Measurements from ENCODE around the gene RAP1GAP2. TPM values are rescaled to one million over a fixed set of nuclear protein-coding genes. Genes with fewer than 3 reads are reported as not detected.

RAP1GAP2 gene
- total and polyA plus RNA-seq, 7 donors: 4.8 to 14.7 (median 12.5) TPM

- H3K4me3 ChIP-seq: peak overlapping the region in 2 of 4 donors; percentile 19 to 25
- H3K9me3 ChIP-seq: no peaks in the 10 kb centered on the region
- TF ChIP-seq POLR2AphosphoS5 (IDR thresholded peaks at IDR 0.05) (no peak), POLR2A (IDR thresholded peaks at IDR 0.05) (no peak)
- peaks cover 0 to 12% (median 11%) of the 10 kb centered on the region in 4 donors for H3K4me1 ChIP-seq
- no peaks in the 10 kb centered on the region for H3K36me3 ChIP-seq
- H3K27ac ChIP-seq: no peak overlapping the region
- WGBS, 2 donors: 1% methylated on average over 80 of the region's 80 CpGs
- no peak for DNase-seq
- intact Hi-C loops (cut with DNase I): no loop called here
- H3K27me3 ChIP-seq: peaks cover 9 to 63% (median 35%) of the 10 kb centered on the region in 3 donors
Measured at GRCh38 chr17:2776589-2777241, 19.5 kb upstream of the RAP1GAP2 start.

DNA sequence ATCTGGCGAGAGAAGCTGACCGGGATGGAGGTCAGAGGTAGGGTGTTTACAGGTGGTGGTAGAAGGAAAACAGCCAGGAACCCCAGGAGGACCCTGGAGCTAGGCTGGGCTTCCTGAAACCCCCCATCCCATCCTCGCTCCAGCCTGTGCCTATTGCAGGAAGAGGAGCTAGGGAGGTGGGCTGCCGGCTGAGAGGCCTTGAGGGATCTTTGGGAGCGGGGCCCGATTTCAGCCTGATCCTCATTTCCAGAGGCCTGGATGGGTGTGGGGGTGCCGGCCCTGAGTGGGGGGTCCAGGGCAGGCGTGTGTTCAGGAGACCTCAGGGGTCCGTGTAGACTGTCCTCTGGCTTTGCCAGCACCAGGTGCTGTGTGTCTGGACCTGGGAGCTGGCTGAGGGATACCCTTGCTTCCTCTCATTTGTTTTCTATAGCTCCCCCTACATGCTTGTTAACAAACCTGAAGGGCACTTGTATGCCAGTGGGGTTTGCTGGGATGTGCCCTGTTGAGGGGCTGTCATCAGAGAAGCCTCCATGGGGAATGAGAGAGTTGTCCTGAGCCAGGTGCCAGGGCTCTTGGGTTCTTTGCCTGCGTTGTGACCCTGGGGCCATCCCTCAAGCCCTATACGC is 18.9 kb upstream of the RAP1GAP2 start:
- Histone ChIP-seq H3K9me3 (no peaks in the 10 kb centered on the region), H3K27ac (no peak overlapping the region), H3K4me3 (no peak overlapping the region), H3K27me3 (peaks cover 9 to 63% (median 35%) of the 10 kb centered on the region in 3 donors), H3K36me3 (no peaks in the 10 kb centered on the region), H3K4me1 (peaks cover 0 to 12% (median 11%) of the 10 kb centered on the region in 4 donors)
- WGBS, 2 donors: 22 to 36% methylated on average over 11 of the region's 11 CpGs
- intact Hi-C loops (cut with DNase I): no loop called here
- no peak for DNase-seq
- no peak for TF ChIP-seq POLR2A (IDR thresholded peaks at IDR 0.05)
- TF ChIP-seq POLR2AphosphoS5 (IDR thresholded peaks at IDR 0.05): no peak
- TF ChIP-seq CTCF (IDR thresholded peaks at IDR 0.05): no peak
- TF ChIP-seq EP300 (IDR thresholded peaks at IDR 0.05): no peak

- Histone ChIP-seq H3K9me3 (peaks cover 0 to 1% (median 0%) of the 10 kb centered on the region in 4 donors), H3K4me1 (peaks cover 0 to 12% (median 11%) of the 10 kb centered on the region in 4 donors), H3K36me3 (no peaks in the 10 kb centered on the region), H3K27ac (no peak overlapping the region), H3K27me3 (peaks cover 9 to 56% (median 35%) of the 10 kb centered on the region in 3 donors), H3K4me3 (no peak overlapping the region)
- 77 to 82% methylated on average over 6 of the region's 6 CpGs for WGBS, 2 donors
- intact Hi-C loops (cut with DNase I): no loop called here
- TF ChIP-seq POLR2A (IDR thresholded peaks at IDR 0.05): no peak
- TF ChIP-seq EP300 (IDR thresholded peaks at IDR 0.05): no peak
- no peak for TF ChIP-seq POLR2AphosphoS5 (IDR thresholded peaks at IDR 0.05)
- no peak for TF ChIP-seq CTCF (IDR thresholded peaks at IDR 0.05)
- DNase-seq: no peak
Measured at GRCh38 chr17:2778489-2778888, 17.7 kb upstream of the RAP1GAP2 start.

DNA sequence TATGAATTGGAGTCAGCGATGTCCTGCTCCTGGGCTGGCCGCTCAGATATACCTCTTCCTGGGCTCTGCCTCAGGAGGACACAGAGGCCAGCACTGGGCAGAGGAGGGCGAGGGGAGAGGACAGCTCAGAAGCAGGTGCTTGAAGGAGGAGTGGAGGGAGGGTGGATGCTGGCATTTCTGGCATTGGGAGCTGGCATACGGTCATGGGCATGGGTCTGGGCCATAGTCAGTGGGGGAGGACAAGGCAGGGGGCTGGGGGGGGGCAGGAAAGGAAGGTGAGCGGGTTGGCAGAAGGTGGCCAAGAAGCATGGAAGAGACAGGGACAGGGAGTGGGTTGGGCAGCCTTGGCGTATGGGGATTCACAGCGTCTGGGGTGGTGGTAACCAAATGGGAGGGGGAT is 16.7 kb upstream of the RAP1GAP2 start:
- peaks cover 0 to 3% (median 0%) of the 10 kb centered on the region in 4 donors for H3K9me3 ChIP-seq
- 78 to 88% methylated on average over 7 of the region's 7 CpGs for WGBS, 2 donors
- no peak overlapping the region for H3K4me3 ChIP-seq
- no peak overlapping the region for H3K27ac ChIP-seq
- H3K36me3 ChIP-seq: no peaks in the 10 kb centered on the region
- H3K4me1 ChIP-seq: peaks cover 0 to 12% (median 11%) of the 10 kb centered on the region in 4 donors
- peaks cover 9 to 47% (median 28%) of the 10 kb centered on the region in 3 donors for H3K27me3 ChIP-seq
- no peak for TF ChIP-seq CTCF (IDR thresholded peaks at IDR 0.05)
- no peak for TF ChIP-seq POLR2AphosphoS5 (IDR thresholded peaks at IDR 0.05)
- TF ChIP-seq POLR2A (IDR thresholded peaks at IDR 0.05): no peak
- TF ChIP-seq EP300 (IDR thresholded peaks at IDR 0.05): no peak
- intact Hi-C loops (cut with DNase I): no loop called here
- no peak for DNase-seq

DNA sequence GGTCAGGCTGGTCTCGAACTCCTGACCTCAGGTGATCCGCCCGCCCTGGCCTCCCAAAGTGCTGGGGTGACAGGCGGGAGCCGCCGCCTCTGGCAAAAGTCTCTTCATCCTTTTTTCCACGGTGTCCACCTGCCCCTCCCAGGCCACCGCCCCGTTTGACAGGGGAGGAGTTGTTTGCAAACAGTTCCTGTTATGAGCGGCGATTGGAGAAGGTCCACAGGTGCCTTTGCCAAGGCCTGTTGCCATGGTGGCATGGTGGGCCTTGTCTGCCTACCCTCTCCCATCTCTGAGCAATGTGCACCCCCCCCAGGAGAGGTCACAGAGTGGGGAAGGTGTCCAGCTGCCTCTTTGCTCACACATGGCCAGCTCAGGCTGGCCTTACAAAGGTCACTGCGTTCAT is 16.0 kb upstream of the RAP1GAP2 start:
- no peaks in the 10 kb centered on the region for H3K36me3 ChIP-seq
- TF ChIP-seq POLR2A (IDR thresholded peaks at IDR 0.05): no peak
- no peak for TF ChIP-seq CTCF (IDR thresholded peaks at IDR 0.05)
- TF ChIP-seq POLR2AphosphoS5 (IDR thresholded peaks at IDR 0.05): no peak
- TF ChIP-seq EP300 (IDR thresholded peaks at IDR 0.05): no peak
- no peak overlapping the region for H3K27ac ChIP-seq
- no peak for DNase-seq
- peaks cover 0 to 12% (median 11%) of the 10 kb centered on the region in 4 donors for H3K4me1 ChIP-seq
- peaks cover 0 to 3% (median 0%) of the 10 kb centered on the region in 4 donors for H3K9me3 ChIP-seq
- H3K27me3 ChIP-seq: peaks cover 9 to 40% (median 26%) of the 10 kb centered on the region in 3 donors
- intact Hi-C loops (cut with DNase I): no loop called here
- H3K4me3 ChIP-seq: no peak overlapping the region
- WGBS, 2 donors: 27 to 77% methylated on average over 12 of the region's 12 CpGs

Data from sigmoid colon (tissue), 7 donors.